Fibroblast of villous mesenchyme (primary cell): ENCODE data around the gene LMNTD1. TPM values are rescaled to one million over a fixed set of nuclear protein-coding genes. Genes with fewer than 3 reads are reported as not detected.

Experiments used
- DNase-seq: peaks from one replicate; pipeline ENCODE4 v3.0.0-alpha.2; 2010; ENCODE audit warnings: low read depth
- H3K4me3 ChIP-seq: 2 replicates; pipeline ENCODE4 v1.5.1; 2011; ENCODE audit warnings: low read depth, mild to moderate bottlenecking, low read length
- total RNA-seq: library from RNA; depleted of rRNA; stranded (reverse); fragments of >200 nt; gene quantifications from 2 replicates; pipeline ENCODE4 v1.2.3, GENCODE V29; 2012
- TF ChIP-seq, protein P1 (sequence below): IDR thresholded peaks from 2 replicates; pipeline ENCODE4 v1.5.1; 2012; ENCODE audit warnings: low read depth, mild to moderate bottlenecking, low read length; ENCODE audit not compliant: insufficient read depth

The LMNTD1 gene
- total RNA-seq, 1 donor: not detected

- TF ChIP-seq, protein P1, sequence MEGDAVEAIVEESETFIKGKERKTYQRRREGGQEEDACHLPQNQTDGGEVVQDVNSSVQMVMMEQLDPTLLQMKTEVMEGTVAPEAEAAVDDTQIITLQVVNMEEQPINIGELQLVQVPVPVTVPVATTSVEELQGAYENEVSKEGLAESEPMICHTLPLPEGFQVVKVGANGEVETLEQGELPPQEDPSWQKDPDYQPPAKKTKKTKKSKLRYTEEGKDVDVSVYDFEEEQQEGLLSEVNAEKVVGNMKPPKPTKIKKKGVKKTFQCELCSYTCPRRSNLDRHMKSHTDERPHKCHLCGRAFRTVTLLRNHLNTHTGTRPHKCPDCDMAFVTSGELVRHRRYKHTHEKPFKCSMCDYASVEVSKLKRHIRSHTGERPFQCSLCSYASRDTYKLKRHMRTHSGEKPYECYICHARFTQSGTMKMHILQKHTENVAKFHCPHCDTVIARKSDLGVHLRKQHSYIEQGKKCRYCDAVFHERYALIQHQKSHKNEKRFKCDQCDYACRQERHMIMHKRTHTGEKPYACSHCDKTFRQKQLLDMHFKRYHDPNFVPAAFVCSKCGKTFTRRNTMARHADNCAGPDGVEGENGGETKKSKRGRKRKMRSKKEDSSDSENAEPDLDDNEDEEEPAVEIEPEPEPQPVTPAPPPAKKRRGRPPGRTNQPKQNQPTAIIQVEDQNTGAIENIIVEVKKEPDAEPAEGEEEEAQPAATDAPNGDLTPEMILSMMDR: no peak
- no peak for DNase-seq
- no peak overlapping the region for H3K4me3 ChIP-seq
These were observed 34.3 kb upstream of the LMNTD1 start for GRCh38 chr12:25587346-25587745.

GRCh38 chr12:25585662-25586061, 32.6 kb upstream of the LMNTD1 start:
- no peak overlapping the region for H3K4me3 ChIP-seq
- TF ChIP-seq, protein P1: no peak

DNA sequence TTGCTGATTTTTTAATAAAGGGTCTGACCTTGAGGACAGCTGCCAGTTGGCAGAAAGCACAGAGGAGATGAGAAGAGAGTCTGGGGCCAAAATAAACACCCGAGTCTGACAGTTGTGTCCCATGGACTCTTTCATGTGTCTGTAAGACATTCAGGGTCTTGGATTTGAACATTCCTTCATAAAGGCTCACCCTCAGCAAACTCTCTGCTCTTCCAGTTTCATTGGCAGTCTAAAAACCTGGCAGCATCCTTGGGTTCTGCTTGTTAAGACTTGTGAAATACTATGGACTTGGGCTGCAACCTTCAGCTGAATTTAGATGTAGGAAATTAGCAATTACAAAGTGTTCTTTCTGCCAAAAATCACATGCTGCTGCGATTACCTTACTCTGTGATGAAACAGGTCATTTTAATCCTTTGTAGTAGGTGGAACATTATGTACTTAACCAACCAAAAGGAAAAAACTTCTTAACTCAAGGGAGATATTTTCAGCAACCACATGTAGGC, 32.0 kb upstream of the LMNTD1 start:
- peak; percentile 25 for DNase-seq
- no peak overlapping the region for H3K4me3 ChIP-seq
- TF ChIP-seq, protein P1: no peak

More at GRCh38 chr12:25585662-25586061, 32.6 kb upstream of the LMNTD1 start:
- no peak for DNase-seq

DNA sequence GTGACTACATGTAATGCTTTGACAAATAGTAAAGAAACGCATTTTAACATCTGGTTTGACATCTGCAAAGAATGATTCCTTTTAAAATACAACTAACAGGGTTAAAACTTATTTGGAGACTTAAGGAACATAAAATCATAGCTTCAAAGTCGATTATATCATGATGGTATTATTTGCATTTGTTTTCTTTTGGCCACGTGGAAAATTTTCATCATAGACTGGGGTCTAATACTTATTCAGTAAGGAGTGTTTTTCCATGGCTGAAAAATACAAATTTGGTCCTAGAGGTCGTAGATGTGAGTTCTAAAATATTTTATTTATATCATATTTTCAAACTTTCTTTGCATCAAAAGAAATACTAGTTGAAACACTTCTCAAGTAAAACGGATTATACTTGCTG, 31.5 kb upstream of the LMNTD1 start:
- H3K4me3 ChIP-seq: no peak overlapping the region
- DNase-seq: no peak
- TF ChIP-seq, protein P1: no peak

DNA sequence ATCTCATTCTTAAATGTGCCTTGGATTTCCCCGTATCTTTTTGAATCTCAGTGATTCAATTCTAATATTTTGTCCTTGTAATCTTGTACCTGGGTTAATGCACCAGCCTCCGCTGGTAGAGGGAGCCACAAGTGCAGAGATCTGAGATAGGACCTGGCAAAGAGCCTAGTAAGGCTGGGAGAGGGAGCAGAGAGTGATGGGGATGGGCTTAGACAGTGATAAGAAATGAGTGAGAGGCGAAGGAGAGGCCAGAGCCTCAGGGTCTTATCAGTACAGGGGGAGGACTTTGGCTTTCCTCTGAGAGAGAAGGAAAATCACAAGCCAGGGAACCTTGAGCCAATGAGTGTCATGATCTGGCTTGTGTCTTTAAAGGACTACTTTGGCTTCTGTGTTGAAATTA, 30.5 kb upstream of the LMNTD1 start:
- TF ChIP-seq, protein P1: peak; percentile 13
- H3K4me3 ChIP-seq: no peak overlapping the region
- DNase-seq: peak; percentile 3

DNA sequence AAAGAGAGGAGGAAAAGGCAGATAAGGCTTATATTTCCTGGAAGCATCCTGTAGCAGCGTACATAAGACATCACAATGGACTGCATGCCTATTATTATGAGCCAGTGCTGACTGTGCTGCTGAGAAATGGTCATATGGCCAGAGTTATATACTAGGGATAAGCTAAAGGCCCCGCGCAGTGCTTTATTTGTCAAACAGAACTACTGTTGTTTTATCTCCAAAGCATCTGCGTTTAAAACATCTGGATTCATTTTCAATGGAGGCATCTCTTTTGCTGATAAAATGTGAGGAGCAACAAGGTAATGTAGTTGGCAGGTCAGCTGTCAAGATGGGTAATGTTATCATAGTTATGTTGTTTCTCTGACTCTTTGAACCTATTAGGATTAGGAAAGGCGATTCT, 28.0 kb upstream of the LMNTD1 start:
- no peak for DNase-seq
- H3K4me3 ChIP-seq: no peak overlapping the region

More for the DNA sequence above, 28.0 kb upstream of the LMNTD1 start:
- TF ChIP-seq, protein P1: no peak
